Measurements from ENCODE around the gene KPNA5. TPM values are rescaled to one million over a fixed set of nuclear protein-coding genes. Genes with fewer than 3 reads are reported as not detected.
"Not testable (repeated sequence)": the region's sequence is repeated elsewhere in the genome, so short reads cannot be mapped to it uniquely, and the experiment has no call there.

Gene KPNA5
- total RNA-seq: 16.1 and 17.4 TPM in 2 replicates

DNA sequence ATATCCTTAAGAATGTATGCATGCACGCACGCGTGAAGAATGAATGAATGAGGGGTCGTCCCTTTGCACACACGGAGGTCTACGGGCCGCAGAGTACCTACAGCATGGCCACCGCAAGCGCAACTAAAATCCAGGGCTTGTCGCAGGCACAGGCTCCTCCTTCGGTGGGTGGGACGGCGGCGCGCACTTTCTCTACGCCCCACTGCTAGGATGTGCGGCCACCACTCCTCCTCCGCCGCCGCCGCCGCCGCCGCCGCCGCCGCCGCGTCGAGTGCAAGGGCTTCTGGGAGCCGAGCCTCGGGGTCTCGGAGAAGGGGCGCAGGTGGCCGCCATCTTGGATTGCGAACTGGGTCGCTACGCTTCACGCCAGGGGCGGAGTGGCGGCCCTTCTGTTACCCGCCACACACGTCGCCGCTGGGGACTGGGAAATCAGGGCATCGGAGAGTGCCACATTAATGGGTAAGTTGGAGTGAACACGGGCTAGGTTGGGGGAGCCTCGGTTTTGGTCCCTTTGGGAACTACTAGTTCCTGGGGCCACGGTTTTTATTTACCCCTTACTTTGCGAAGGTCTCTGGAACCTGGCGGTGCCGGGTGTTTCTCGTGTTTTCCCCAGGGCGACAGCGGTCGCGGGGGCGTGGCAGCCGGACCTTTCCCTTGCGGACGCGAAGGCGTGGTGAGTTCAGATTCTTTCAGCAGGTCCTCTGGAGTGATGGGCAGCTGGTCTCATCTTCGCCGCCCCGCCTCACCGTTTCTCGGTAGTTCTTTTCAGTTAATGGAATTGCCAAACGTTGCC lies at the start of gene KPNA5:
TSS of gene KPNA5 (plus strand) at position 332 of the 793 bp plus-strand sequence. CDS start at position 456, 124 bp downstream.
- peak; percentile 96 for DNase-seq

DNA sequence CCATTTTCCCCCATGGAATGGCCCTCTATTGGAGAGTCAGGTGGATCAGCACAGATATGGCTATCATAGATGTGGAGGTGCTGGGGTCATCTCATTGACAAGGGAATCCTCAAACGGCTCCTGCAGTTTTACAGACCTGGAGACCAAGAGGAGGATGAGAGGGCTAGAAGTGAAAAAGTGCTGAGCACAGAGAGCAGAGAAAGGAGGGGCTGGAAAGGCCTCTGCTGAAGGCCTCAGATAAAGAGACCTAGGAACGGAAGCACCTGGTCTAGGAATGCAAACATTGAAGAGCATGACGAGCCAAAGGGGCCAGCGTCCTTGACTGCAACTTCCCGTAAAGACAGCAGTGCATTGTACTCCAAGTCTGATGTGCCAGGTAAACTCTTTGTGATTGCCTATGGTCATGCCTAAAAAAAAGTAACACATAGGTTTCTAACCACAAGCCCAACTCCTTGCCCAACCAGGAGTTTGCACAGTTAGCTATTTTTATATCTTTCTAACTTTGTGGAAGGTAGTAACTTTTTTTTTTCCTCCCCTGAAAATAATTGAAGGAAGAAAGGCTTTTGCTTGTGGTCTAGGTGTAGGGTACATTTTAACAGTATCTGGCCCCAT lies 49.5 kb upstream of the KPNA5 start:
- peak; percentile 75 for DNase-seq

DNA sequence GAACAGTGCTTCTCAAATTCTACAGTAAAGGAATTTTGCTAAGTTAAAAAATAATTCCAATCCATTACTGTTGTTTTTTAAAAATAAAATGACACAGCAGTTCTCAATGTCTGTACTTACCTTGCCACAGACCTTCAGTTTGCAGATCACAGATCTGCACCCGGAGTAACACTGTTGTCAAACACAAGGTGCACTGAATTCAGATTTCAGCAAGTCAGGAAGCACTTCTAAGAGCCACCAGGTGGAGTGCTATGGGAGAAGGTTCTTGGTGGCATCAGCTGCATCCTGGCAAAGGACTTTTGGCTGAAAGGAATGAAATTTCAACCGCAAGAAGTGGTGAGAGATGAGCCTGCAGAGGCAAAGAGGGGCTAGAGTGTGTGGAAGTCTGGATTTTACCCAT lies 47.3 kb upstream of the KPNA5 start:
- peak; percentile 20 for DNase-seq

DNA sequence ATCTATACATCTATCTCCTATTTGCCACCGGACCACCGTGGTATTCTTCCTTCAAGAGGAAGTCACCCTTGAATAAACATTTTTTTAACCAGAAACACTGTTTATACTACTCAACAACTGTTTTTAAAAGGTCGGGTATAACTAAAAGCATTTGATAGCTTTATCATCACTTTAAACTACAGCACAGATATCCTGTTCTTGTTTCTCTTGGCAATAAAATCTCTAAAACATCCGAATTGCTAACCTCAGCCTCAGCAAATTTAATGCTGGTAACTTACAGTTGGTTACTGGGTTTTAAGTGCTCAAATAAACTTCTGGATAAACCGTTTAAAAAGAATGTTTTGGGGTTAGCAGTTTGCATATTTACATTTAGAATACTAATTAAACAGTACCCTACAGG lies 32.9 kb upstream of the KPNA5 start:
- peak; percentile 81 for DNase-seq

DNA sequence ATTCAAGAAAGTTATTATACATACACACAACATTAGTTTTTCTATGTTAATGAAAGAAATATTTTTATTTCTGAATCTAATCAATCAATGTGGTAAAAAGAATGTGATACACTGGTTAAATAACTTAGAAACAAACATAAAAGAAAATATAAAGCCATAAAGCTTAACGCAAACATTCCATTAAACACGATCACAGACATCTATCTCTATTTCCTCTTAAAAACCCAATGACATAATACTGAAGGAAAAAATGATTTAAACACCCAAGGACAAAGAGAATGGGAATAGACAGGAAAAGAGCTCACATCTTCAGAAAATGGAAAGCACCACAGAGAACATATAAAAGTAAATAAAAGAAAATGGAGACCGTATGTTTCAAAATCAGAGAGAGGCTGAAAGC lies 31.9 kb upstream of the KPNA5 start:
- DNase-seq: no peak

DNA sequence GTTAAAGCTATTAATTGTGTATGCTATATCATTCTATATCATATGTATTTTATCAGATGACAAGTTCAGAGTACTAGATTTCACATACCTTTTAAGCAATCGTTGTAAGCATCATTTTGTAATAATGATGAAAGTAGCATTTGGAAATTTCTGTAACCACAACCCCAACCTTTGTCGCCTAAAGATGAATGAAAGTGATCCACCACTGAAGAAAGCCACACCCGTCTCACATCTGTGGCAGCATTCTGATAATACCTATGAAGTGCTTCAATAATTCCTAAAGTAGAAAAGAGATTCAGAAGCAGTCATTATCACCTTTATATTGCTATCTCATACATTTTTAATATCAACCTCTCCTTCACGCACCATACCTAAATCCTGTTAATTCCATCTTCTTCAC lies 29.1 kb upstream of the KPNA5 start:
- no peak for DNase-seq

DNA sequence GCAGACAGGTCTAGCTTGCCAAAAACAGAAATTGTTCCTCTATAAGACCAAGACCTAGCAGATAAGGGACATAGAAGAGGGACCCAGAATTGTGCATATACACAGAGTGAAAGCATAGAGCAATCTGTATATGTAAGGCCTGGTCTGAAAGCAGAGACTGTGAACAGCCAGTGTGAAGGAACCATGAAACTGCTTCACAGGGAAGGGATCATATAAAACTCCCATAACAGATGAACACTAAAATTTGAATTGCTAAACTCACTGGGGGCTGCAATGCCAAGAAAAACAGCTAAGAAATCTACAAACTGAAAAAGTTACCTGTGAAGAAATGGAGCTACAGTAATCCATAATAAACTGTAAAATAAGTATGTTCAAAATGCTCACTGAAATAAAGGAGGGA lies 19.4 kb upstream of the KPNA5 start:
- DNase-seq: no peak

DNA sequence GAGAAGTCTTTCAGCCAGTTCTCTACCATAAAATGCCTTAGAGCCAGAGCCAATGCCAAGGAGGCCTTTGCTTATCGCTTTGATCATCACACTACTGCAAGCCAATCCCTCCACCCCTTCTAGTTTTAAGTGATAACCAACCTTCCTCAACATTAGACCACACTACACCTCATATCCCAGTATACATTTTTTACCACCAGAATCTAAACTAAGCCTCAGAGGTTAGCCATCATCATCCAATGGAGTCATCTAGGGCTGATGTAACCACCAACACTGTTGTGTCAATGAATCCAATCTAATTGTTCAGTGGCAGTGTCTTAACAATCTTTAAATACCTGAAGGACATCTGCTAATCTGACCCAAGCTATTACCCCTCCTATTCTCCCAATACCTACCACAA lies 18.8 kb upstream of the KPNA5 start:
- DNase-seq: no peak

DNA sequence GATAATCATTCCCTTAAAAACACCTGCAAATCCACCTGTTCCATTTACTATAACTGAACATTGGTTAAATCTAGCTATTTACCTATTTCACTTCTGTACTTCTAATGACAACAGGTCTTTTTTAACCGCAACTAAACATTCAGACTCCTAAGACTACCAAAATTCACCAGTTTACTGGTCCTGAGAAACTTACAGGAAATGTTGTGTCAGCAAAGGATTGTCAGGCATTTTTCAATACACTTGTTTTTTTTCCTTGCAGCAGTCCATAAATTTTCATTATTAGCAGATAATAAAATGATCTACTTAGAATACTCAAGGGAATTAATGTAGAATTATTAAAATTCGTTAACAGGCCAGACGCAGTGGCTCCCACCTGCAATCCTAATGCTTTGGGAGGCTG lies 17.7 kb upstream of the KPNA5 start:
- DNase-seq: no peak

DNA sequence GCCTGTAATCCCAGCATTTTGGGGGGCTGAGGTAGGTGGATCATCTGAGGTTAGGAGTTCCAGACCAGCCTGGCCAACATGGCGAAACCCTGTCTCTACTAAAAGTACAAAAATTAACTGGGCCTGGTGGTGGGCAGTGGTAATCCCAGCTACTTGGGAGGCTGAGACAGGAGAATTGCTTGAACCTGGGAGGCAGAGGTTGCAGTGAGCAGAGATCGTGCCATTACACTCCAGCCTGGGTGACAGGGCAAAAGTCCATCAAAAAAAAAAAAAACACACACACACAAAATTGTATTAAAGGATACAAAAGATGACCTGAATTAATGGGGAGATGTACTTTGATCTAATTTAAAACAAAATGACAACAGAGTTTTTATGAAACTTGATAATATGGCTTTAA lies 16.8 kb upstream of the KPNA5 start:
- not testable (repeated sequence) for DNase-seq

DNA sequence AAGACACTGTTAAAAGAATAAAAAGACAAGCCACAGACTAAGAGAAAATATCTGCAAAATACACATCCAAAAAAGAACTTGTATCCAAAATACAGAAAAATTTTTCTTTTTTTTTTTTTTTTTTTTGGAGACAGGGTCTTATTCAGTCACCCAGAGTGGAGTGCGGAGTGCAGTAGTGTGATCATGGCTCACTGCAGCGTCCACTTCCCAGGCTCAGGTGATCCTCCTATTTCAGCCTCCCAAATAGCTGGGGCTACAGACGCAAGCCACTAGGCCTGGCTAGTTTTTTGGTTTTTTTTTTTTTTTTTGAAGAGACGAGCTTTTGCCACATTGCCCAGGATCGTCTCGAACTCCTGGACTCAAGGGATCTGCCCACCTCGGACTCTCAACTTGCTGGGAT lies 15.5 kb upstream of the KPNA5 start:
- no peak for DNase-seq

DNA sequence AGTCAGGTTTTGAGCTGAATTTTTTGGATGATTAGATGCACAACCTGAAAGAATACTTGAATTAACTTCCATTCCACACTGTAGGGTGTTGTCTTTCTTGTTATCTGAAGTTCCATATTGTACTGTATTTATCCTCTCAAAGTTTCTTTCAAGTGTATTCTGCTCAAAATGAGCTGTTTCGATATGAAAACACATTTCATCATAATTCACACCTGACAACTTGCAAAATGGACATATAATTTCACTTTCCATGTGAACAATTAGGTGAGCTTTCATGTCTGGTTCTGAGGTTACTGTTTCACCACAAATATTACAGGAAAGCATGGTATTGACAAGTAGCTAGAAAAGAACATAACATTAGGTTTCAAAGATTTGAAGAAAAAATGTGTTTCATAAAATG lies 14.1 kb upstream of the KPNA5 start:
- no peak for DNase-seq

DNA sequence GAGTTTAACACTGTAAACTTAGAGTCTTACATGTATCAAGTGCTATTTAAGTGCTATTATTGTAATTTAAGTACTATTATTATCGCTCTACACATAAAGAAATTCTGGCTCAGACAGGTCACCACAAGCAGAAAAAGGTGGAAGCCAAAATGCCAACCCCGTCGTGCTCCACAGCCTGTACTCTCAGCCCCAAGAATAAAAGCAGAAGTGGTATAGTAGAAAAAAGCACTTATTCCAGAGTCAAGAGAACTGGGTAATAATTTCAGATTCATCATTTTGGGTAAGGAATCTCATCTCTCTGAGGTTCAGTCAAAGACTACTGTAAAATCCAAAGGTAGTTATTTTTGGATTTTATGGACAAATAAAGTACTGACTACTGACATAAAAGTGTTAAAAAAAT lies 13.4 kb upstream of the KPNA5 start:
- DNase-seq: no peak

DNA sequence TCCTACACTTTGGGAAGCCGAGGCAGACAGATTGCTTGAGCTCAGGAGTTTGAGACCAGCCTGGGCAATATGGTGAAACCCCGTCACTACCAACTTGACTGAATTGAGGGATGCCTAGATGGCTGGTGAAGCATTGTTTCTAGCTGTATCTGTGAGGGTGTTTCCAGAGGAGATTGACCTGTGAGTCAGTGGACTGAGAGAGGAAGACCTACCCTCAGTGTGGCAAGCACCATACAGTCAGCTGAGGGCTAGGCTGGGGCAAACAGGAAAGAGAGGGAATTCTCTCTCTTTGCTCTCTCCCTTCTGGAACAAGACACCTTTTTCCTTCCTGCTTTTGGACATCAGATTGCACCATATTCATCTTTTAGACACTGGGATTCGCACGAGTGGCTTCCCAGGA lies 8.7 kb upstream of the KPNA5 start:
- DNase-seq: peak; percentile 48

DNA sequence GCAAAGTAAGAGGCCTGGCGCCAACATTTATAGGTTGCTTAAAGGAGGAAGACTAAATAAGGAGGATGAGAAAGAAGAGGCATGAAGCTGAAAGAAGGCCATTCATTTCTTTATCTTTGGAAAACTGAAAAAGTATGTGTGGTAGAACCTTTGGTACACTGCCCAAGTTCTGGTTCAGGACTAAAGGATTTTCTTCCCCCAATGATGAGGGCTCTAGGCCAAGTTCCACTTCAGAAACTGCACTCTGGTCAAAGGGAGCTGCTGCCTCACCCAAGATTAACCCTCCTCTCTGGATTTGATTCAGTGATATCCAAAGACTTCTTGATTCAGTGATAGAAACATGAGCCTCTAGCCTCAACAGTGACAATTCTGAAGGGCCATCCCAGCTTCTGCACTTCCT lies 5.0 kb upstream of the KPNA5 start:
- no peak for DNase-seq

DNA sequence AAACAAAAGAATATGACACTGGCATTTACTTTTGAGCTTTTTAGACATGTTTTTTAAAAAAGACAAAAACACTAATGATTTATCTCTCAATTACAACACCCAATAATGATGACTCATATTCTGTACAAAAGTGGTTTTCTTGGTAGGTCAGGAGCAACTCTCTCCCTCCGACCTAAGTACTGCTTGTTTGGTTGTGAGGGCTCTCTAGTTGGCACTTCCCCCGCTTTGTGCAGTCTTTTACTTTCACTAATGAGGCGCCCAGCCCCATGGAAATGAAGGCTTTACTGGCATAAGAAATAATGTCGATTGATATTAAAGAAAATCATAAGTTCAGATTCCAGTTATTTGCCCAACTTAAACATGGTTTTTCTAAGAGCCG lies 1.3 kb downstream of the KPNA5 start:
- DNase-seq: peak; percentile 16

DNA sequence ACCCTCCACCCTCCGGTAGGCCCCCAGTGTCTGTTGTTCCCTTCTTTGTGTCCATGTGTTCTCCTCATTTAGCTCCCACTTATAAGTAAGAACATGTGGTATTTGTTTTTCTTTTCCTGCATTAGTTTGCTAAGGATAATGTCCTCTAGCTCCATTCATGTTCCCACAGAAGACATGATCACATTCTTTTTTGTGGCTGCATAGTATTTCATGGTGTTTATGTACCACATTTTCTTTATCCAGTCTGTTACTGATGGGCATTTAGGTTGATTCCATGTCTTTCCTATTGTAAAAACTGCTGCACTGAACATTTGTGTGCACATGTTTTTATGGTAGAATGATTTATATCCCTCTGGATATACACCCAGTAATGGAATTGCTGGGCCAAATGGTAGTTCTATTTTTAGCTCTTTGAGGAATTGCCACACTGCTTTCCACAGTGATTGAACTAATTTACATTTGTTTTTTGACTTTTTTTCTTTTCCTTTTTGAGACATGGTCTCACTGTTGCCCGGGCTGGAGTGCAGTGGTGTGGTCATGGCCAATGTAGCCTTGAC lies 4.5 kb downstream of the KPNA5 start:
- no peak for DNase-seq

DNA sequence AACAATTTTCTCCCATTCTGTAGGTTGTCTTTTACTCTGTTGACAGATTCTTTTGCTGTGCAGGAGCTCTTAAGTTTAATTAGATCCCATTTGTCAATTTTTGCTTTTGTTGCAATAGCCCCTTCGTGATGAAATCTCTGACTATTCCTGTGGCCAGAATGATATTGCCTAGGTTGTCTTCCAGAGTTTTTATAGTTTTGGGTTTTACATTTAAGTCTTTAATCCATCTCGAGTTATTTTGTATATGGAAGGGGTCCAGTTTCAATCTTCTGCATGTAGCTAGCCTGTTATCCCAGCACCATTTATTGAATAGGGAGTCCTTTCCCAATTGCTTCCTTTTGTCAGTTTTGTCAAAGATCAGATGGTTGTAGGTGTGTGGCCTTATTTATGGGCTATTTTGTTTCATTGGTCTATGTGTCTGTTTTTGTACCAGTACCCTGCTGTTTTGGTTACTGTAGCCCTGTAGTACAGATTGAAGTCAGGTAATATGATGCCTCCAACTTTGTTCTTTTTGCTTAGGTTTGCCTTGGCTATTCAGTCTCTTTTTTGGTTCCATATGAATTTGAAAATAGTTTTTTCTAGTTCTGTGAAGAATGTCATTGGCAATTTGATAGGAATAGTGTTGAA lies 5.6 kb downstream of the KPNA5 start:
- not testable (repeated sequence) for DNase-seq

DNA sequence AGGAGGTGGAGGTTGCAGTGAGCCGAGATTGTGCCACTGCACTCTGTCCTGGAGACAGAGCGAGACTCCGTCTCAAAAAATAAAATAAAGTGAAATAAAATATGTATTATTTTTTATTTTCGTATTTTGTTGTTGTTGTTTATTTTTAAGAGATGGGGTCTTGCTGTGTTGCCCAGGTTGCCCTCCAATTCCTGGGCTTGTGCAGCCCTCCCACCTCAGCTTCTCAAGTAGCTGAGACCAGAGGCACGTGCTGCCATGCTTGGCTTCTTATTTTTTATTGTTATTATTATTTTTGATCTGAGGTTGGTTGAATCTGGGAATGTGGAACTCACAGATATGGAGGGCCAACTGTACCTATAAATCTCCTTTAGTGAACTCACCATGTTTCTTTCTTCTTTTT lies 10.1 kb downstream of the KPNA5 start:
- DNase-seq: no peak

DNA sequence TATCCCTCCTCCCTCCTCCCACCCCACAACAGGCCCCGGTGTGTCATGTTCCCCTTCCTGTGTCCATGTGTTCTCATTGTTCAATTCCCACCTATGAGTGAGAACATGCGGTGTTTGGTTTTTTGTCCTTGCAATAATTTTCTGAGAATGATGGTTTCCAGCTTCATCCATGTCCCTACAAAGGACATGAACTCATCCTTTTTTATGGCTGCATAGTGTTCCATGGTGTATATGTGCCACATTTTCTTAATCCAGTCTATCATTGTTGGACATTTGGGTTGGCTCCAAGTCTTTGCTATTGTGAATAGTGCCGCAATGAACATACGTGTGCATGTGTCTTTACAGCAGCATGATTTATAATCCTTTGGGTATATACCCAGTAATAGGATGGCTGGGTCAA lies 11.9 kb downstream of the KPNA5 start:
- not testable (repeated sequence) for DNase-seq

DNA sequence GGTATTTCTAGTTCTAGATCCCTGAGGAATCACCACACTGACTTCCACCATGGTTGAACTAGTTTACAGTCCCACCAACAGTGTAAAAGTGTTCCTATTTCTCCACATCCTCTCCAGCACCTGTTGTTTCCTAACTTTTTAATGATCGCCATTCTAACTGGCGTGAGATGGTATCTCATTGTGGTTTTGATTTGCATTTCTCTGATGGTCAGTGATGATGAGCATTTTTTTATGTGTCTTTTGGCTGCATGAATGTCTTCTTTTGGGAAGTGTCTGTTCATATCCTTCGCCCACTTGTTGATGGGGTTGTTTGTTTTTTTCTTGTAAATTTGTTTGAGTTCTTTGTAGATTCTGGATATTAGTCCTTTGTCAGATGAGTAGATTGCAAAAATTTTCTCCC lies 12.3 kb downstream of the KPNA5 start:
- DNase-seq: not testable (repeated sequence)

DNA sequence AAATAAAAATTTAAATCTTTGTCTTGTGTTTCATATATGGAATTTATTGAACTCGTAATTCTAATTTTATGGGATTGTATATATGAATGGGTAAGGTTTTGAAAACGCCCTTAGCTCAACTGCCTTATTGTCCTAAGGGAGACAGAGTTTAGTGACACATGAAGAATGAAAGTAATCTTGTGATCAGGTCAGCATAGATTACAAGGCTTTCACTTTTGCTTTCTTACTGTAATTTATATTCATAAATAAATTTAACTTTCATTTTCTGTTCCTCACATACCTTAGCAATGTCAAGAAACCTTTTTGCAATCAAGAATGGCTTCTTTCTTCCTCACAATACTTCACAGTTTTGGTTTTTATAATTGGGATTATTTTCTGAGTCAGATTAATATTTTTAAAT lies 14.4 kb downstream of the KPNA5 start:
- no peak for DNase-seq

DNA sequence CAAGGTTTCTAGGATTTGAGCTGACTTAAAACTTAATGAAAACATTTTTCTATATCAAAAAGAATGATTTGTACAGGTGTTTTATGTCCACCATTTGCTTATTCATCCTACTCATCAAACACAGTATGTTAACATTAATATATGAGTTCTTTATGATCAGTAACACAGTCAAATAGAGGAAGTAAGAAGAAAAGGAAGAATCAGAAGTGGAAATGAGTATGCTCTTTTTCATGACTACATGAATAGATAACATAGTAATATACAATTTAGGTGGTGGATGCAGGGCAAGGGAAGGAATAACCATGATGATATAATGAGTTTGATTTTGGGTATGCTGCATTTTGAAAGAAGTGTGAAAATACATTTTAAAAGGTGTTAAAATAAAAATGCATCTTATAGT lies 16.5 kb downstream of the KPNA5 start:
- DNase-seq: no peak

DNA sequence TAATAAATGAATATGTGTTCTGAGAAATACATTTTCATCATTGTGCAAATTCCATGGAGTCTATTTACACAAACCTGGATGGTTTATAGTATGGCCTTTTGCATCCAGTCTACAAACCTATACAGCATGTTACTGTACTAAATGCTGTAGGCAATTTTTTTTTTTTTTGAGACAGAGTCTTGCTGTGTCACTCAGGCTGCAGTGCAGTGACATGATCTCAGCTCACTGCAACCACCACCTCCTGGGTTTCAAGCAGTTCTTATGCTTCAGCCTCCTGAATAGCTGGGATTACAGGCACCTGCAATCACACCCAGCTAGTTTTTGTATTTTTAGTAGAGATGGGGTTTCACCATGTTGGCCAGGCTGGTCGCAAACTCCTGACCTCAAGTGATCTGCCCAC lies 22.9 kb downstream of the KPNA5 start:
- not testable (repeated sequence) for DNase-seq
